Measurements from ENCODE around the gene ETF1. TPM values are rescaled to one million over a fixed set of nuclear protein-coding genes. Genes with fewer than 3 reads are reported as not detected.
"Not testable (repeated sequence)": the region's sequence is repeated elsewhere in the genome, so short reads cannot be mapped to it uniquely, and the experiment has no call there.

The ETF1 gene
- total RNA-seq, 1 experiment from 2014 or later: 176 TPM

- DNase-seq (ENCODE audit: extremely low read depth, low read depth): no peak
These were observed 50.4 kb downstream of the ETF1 start for GRCh38 chr5:138492560-138493045.

DNA sequence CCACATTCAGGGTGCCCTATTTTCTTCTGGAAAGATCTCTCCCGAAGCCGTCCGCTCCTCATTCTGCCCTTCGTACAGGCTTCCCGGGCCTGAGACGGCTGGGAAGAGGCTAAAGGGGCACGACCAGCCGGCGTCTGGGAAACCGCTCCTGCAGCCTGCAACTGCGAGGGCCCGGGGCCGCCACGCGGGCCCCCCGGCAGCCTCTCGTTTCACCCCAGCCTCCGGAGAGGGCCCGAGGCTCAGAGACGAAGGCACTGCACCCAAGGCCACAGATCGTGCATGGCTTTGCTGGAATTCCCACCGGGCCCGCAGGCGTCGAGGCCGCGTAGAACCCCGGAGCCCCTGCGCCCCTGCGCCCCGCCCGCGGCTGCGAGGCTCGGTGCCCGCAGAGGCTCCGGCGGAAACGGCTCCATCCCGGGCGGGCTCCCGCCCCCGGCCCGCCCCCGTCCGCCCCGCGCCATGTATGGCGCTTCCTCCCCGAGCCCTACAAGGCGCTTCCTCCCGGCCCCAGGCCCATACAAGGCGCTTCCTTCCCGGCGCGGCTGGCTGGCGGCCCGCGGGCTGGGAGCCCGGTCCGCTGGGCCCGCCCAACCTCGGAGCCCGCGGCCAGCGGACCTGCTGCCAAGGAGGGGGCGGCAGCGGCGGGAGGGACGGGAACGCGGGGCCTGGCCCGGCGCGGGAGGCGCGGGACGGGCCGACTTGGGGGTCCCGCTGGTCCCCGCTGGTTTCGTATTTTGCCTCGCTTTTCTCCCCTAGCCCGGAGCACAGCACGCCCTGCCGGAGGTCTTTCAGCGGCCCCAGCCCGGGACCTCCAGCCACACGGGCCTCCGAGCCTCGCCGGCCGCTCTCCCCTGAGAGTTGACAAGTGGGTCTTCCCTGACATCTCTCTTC lies 51.1 kb downstream of the ETF1 start:
- DNase-seq (ENCODE audit: extremely low read depth, low read depth): peak; percentile 90

- DNase-seq (ENCODE audit: extremely low read depth, low read depth): no peak
These were observed 51.8 kb downstream of the ETF1 start for GRCh38 chr5:138491284-138491648.

GRCh38 chr5:138490648-138491283 lies 52.3 kb downstream of the ETF1 start:
- no peak for DNase-seq (ENCODE audit: extremely low read depth, low read depth)

DNA sequence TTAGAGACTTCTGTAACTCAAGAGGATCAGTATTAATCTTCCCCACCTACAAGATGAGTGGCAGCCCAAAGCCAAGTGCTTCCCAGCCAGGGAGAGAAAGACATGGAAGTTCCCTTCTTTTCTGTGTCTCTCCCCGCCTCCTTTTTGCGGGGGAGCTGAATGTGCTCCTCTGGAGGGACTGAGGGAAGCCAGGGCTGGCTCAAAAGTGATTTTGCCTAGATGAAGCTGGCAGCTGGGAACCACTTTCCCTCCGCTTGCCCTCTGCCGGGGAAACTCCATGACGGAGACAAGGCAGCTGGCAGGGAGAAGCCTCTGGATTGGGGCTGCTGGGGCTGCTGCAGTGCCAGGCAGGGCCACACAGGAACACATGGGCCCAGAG lies 53.4 kb downstream of the ETF1 start:
- no peak for DNase-seq (ENCODE audit: extremely low read depth, low read depth)

DNA sequence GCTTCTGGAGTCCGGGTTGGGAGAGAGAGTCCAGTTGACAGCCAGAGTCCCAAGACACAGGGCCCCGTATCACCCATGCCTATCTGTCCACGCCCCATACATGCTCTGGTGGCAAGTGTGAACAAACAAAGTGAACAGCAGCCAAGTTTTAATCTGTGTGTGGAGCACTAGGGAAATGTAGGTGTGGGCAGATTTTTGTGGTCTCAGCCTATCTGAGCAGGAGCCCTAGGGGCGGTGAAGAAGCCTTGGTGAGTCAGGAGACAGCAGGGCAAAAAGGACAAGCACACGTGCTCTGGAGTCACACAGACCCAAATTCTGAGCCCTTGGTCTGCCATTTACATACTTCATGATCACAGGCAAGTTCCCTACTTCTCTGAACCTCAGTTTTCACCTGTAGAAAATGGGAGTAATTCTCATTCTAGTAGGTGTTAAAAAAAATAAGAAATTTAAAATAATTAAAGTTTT lies 54.5 kb downstream of the ETF1 start:
- DNase-seq (ENCODE audit: extremely low read depth, low read depth): no peak

DNA sequence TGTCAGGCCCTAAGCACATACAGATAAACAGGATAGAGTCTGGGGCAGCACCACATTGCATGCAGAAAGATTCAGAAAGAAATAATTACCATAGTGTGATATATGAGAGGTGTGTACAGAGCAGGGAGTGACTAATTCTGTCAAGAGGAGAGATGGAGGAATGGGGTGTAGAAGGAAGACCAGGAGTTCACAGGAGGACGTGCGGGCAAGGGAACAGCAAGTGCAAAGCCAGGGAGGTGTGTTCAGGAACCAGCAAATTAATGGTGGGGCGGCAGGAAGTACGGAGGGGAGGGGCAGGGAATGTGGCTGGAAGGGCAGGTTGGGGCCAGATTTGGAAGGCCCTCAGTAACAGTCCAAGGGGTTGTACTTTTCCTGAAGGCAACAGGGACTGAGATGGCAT lies 60.4 kb downstream of the ETF1 start:
- DNase-seq (ENCODE audit: extremely low read depth, low read depth): no peak

DNA sequence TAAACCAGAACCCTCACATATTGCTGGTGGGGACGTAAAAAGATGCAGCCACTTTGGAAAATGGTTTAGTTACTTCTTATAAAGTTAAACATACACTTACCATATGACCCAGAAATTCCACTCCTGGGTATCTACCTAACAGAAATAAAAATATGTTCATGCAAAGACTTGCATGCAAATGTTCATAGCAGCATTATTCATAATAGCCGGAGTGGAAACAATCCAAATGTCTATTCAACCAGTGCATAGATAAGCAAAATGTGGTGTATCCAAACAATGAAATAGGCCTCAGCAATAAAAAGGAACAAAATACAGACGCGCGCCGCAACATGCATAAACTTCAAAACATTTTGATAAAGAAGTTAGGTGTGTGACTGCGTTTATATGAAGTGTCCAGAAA lies 66.1 kb downstream of the ETF1 start:
- no peak for DNase-seq (ENCODE audit: extremely low read depth, low read depth)

DNA sequence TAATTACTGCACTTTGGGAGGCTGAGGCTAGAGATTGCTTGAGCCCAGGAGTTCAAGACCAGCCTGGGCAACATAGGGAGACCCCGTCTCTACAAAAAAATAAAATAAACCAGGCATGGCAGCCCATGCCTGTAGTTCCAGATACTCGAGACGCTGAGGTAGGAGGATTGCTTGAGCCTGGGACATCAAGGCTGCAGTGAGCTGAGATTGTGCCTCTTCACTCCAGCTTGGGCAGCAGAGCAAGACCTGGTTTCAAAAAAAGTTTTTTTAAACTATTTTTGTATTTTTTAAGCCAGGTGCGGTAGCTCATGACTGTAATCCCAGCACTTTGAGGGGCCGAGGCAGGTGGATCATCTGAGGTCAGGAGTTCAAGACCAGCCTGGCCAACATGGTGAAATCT lies 69.9 kb downstream of the ETF1 start:
- DNase-seq (ENCODE audit: extremely low read depth, low read depth): not testable (repeated sequence)

DNA sequence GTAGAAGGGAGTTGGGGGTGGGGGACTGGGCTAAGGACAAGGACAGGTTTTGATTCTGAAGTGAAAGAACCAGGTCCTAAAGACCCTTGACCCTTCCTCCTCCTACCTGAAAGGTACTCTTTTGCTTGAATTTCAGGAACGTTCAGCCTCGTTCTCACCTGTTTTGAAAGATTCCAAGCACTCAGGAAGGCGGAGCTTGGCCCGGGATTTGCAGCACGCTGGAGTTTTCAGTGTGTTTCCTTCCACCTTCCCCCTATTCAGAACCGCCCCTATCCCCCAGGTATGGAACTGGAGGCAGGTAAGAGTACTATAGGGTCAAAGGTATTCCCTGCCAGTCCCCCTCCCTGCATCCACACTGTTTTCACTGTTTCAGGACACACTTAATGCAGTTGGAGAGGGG lies 70.7 kb downstream of the ETF1 start:
- DNase-seq (ENCODE audit: extremely low read depth, low read depth): no peak

DNA sequence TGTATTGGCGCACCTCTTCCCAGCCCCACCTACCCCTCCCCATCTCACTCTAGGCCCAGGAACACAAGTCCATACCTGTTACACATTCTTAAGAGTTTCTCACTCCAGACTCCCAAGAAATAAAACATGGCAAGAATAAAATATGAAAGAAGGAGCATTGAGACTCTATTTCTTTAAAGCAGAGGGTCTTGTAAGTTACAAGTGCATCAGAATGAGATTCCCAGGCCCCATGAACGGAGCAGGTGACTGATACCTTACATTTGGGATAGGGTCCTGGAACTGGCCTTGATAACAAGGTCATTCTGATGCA lies 72.0 kb downstream of the ETF1 start:
- no peak for DNase-seq (ENCODE audit: extremely low read depth, low read depth)

DNA sequence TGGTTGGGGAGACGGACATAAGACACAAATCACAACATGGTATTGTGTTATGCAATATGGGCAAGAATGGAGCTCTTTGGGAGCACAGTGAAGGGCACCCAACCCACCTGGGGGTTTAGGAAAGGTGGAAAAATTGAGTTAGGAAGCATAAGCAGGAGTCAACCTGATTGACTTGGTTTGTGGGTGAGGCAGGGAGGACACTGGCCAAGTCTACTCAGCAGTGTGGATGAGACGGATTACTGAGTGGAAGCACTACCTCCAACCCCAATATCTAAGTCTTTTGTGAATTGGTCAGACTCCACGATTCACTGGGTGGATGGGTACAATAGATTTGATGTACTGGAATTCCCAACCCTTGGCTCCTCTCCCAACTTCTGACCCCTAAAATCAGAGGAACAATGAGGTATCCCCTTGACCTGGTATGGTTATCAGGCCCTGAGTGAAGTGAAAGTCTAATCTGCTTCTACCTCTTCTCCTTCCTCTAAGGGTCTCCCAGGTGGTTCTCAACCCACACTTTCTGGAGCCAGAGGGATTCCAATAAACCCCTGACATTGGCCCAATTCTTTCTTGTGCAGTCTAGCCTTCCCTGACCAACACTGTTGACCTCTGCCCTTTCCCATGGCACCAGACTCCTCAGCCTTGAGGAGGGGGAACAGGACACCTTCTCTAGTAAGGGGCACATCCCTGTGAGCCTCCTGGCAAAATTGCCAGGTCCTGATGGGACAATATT lies 72.5 kb downstream of the ETF1 start:
- peak; percentile 33 for DNase-seq (ENCODE audit: extremely low read depth, low read depth)

DNA sequence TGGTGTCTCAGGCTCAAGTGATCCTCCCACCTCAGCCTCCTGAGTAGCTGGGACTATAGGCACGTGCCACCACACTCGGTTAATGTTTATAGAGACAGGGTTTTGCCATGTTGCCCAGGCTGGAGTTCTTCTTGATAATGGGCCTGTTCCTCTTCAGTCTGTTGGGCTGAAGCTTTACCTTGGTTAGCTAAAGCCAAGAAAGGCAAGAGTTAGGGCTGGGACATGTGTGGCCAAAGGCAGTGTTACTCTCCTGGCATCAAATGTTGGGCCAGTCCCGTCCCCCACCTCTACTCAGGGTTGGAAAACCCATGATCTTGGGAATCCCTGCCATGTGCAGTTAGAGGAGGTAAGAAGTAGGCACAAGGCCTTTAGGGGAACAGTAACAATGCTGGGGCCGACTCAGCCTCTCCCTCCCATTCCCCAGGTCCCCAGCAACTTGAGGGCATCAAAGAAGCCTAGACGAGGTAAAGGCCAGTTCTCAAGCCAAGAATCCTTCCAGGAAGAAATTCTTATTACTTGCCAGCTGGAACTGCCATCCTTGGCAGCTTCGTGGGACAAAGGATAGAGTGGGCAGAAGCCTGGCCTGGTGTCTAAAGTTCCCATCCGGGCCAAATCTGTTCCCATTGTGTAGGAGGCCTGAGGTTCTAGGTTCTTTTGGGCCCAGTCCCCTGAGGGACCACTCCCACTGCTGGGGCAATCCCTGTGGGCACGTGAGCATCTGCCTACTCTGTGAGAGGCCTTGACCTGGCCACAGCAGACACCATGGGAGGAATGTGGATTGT lies 73.3 kb downstream of the ETF1 start:
- peak; percentile 69 for DNase-seq (ENCODE audit: extremely low read depth, low read depth)

- DNase-seq (ENCODE audit: extremely low read depth, low read depth): no peak
These were observed 74.0 kb downstream of the ETF1 start for GRCh38 chr5:138468966-138469539.

GRCh38 chr5:138468133-138468965 lies 74.7 kb downstream of the ETF1 start:
- DNase-seq (ENCODE audit: extremely low read depth, low read depth): no peak

DNA sequence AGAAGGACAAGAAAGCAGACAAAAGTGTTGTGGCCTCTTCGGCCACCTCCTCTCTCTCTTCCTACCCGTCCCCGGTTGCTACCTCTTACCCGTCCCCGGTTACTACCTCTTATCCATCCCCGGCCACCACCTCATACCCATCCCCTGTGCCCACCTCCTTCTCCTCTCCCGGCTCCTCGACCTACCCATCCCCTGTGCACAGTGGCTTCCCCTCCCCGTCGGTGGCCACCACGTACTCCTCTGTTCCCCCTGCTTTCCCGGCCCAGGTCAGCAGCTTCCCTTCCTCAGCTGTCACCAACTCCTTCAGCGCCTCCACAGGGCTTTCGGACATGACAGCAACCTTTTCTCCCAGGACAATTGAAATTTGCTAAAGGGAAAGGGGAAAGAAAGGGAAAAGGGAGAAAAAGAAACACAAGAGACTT lies 75.3 kb downstream of the ETF1 start:
- peak; percentile 36 for DNase-seq (ENCODE audit: extremely low read depth, low read depth)

- DNase-seq (ENCODE audit: extremely low read depth, low read depth): no peak
These were observed 75.9 kb downstream of the ETF1 start for GRCh38 chr5:138466900-138467710.

DNA sequence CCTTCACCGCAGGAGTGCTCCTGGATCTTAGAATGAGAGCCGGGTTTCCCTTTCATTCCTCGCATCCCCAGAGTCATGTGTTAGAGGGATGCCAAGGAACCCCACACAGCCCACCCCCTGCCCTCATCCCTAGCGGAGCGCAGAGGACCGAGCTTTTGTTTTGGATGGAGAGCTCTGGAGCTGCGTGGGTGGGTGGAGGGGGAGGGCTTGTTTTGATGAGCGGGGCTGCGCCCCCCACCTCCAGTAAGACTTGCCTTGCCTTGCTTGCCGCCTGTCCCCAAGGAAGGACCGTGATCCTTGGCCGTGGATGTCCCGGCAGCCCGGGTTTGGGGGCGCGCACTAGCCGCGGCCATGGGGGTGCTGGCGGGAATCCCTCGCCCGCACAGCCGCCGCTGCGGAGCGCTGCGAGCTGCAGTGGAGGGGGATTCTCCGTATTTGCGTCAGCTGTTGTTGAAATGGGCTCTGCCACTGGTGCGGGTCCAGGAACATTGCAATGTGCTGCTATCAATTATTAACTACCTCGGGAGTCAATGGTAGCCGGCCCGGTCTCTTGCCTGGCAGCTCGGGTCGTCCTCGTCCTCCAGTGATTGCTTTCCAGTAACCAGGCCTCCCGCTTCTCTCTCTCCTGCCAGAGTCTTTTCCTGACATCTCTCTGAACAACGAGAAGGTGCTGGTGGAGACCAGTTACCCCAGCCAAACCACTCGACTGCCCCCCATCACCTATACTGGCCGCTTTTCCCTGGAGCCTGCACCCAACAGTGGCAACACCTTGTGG lies 76.7 kb downstream of the ETF1 start:
- DNase-seq (ENCODE audit: extremely low read depth, low read depth): no peak

All from NCI-H460 (cell line).